HG02588 (cell line): ENCODE results near the gene ALKBH5.

Experiments used
- ATAC-seq: cut with Tn5 transposase; IDR thresholded peaks from one replicate; pipeline ENCODE4 v1.9.1; 2021; ENCODE audit warnings: mild to moderate bottlenecking, moderate library complexity; ENCODE audit not compliant: unreplicated experiment

ALKBH5 gene

GRCh38 chr17:18258356-18259038 lies 74.9 kb downstream of the ALKBH5 start, which contains the start of gene FLII:
Gene FLII, minus strand, starts transcription at chr17:18258738. Its CDS starts 48 bp downstream, at chr17:18258690.
- ATAC-seq, result peak; percentile 30
